Upper lobe of left lung (tissue), 6 donors: ENCODE measurements around the gene FOXL1. TPM values are rescaled to one million over a fixed set of nuclear protein-coding genes. Genes with fewer than 3 reads are reported as not detected.

Experiments
- ATAC-seq, 2 donors: fragments of 200-7000 bp; cut with Tn5 transposase; one replicate each; pipeline ENCODE4 v1.9.1; 2022; ENCODE audit warnings: mild to moderate bottlenecking in 2 of 2, moderate library complexity in 2 of 2; ENCODE audit not compliant: low FRiP score in 2 of 2
- DNase-seq, 2 donors: peaks; one replicate each; pipeline ENCODE4 v3.0.0-alpha.2; 2019 to 2020
- H3K27ac ChIP-seq, 4 donors: fragments of 200-600 bp; sonication (generic); one replicate each; pipeline ENCODE4 v1.5.1; 2016 to 2019
- H3K27me3 ChIP-seq, 4 donors: fragments of 200-600 bp; sonication (generic); one replicate each; pipeline ENCODE4 v1.5.1; 2017 to 2019
- H3K36me3 ChIP-seq, 4 donors: fragments of 200-600 bp; sonication (generic); one replicate each; pipeline ENCODE4 v1.5.1; 2016 to 2019
- H3K4me1 ChIP-seq, 4 donors: fragments of 200-600 bp; sonication (generic); one replicate each; pipeline ENCODE4 v1.5.1; 2018 to 2019
- H3K4me3 ChIP-seq, 4 donors: fragments of 200-600 bp; sonication (generic); one replicate each; pipeline ENCODE4 v1.5.1; 2017 to 2019; ENCODE audit warnings: mild to moderate bottlenecking in 2 of 4, moderate library complexity in 1 of 4
- H3K9me3 ChIP-seq, 4 donors: fragments of 200-600 bp; sonication (generic); one replicate each; pipeline ENCODE4 v1.5.1; 2018 to 2019
- CTCF ChIP-seq, 6 experiments: fragments of 450-650 bp in 4 of 6; fragments of 200-600 bp in 2 of 6; sonication (generic) in 2 of 6; IDR thresholded peaks; one replicate each; pipeline ENCODE4 v1.5.1; 2016 to 2019; ENCODE audit warnings: antibody characterized with exemption in 6 of 6
- EP300 ChIP-seq, 4 donors: sonication (generic); formaldehyde crosslinking; IDR thresholded peaks; one replicate each; pipeline ENCODE4 v1.5.1; 2017; ENCODE audit warnings: antibody characterized with exemption in 4 of 4, control low read depth in 2 of 4
- POLR2A ChIP-seq, 4 donors: fragments of 450-650 bp; IDR thresholded peaks; one replicate each; pipeline ENCODE4 v1.5.1; 2016 to 2017; ENCODE audit warnings: antibody characterized with exemption in 4 of 4, mild to moderate bottlenecking in 2 of 4
- POLR2AphosphoS5 ChIP-seq, 2 donors: sonication (generic); formaldehyde crosslinking; IDR thresholded peaks; one replicate each; pipeline ENCODE4 v1.5.1; 2017; ENCODE audit warnings: antibody characterized with exemption in 2 of 2
- WGBS, 2 donors: methylation state at CpG; one replicate each; pipeline ENCODE4 v1.1.5; 2017 to 2018; 5-methylcytosine and 5-hydroxymethylcytosine counted together
- total RNA-seq, 6 donors: library from RNA; depleted of rRNA in 4 of 6; stranded (reverse); fragments of >200 nt in 4 of 6; gene quantifications; one replicate each; pipeline versions ENCODE4 v1.1.0 to v1.2.1, GENCODE V29; 2016 to 2021
- donor health status: DM: no; HTN: no; CAD: no; lungs with moderate emphysema.
- donor health status: DM: no; HTN: yes; CAD: no; lungs with severe emphysema.

The FOXL1 gene
- total RNA-seq, 6 donors from 2014 or later: 0.22 to 2.2 (median 0.49) TPM; not detected in 1

GRCh38 chr16:86555704-86556075 lies 22.7 kb upstream of the FOXL1 start:
- H3K27ac ChIP-seq: peak overlapping the region; percentile 84 to 98 (median 92)
- DNase-seq: no peak
- no peaks in the 10 kb centered on the region for H3K9me3 ChIP-seq
- TF ChIP-seq CTCF (IDR thresholded peaks at IDR 0.05): no peak
- TF ChIP-seq POLR2AphosphoS5 (IDR thresholded peaks at IDR 0.05): no peak
- no peak for TF ChIP-seq POLR2A (IDR thresholded peaks at IDR 0.05)
- TF ChIP-seq EP300 (IDR thresholded peaks at IDR 0.05): no peak
- peaks cover 5 to 21% (median 13%) of the 10 kb centered on the region in 4 donors for H3K4me1 ChIP-seq
- peaks cover 0 to 16% (median 6%) of the 10 kb centered on the region in 4 donors for H3K36me3 ChIP-seq
- no peaks in the 10 kb centered on the region for H3K27me3 ChIP-seq
- H3K4me3 ChIP-seq: peak overlapping the region; percentile 56 to 96 (median 78)
- 23 to 34% methylated on average over 12 to 17 of the region's 17 CpGs for WGBS, 2 donors
- no peak for ATAC-seq

GRCh38 chr16:86556576-86556975 lies 21.8 kb upstream of the FOXL1 start:
- 62 to 69% methylated on average over 4 to 5 of the region's 5 CpGs for WGBS, 2 donors
- TF ChIP-seq EP300 (IDR thresholded peaks at IDR 0.05) (no peak), POLR2A (IDR thresholded peaks at IDR 0.05) (no peak), POLR2AphosphoS5 (IDR thresholded peaks at IDR 0.05) (no peak), CTCF (IDR thresholded peaks at IDR 0.05) (no peak)
- H3K27me3 ChIP-seq: no peaks in the 10 kb centered on the region

GRCh38 chr16:86557587-86557986 lies 20.8 kb upstream of the FOXL1 start:
- DNase-seq: no peak
- no peaks in the 10 kb centered on the region for H3K36me3 ChIP-seq
- no peaks in the 10 kb centered on the region for H3K9me3 ChIP-seq
- peaks cover 5 to 21% (median 13%) of the 10 kb centered on the region in 4 donors for H3K4me1 ChIP-seq
- no peak for TF ChIP-seq EP300 (IDR thresholded peaks at IDR 0.05)
- no peak for TF ChIP-seq CTCF (IDR thresholded peaks at IDR 0.05)
- TF ChIP-seq POLR2AphosphoS5 (IDR thresholded peaks at IDR 0.05): no peak
- no peak for TF ChIP-seq POLR2A (IDR thresholded peaks at IDR 0.05)
- no peak for ATAC-seq
- 75 to 83% methylated on average over 4 of the region's 4 CpGs for WGBS, 2 donors
- no peaks in the 10 kb centered on the region for H3K27me3 ChIP-seq
- no peak overlapping the region for H3K27ac ChIP-seq
- no peak overlapping the region for H3K4me3 ChIP-seq

More at GRCh38 chr16:86556576-86556975, 21.8 kb upstream of the FOXL1 start:
- no peak overlapping the region for H3K4me3 ChIP-seq
- peaks cover 0 to 7% (median 3%) of the 10 kb centered on the region in 4 donors for H3K36me3 ChIP-seq
- H3K9me3 ChIP-seq: no peaks in the 10 kb centered on the region
- H3K4me1 ChIP-seq: peaks cover 5 to 21% (median 13%) of the 10 kb centered on the region in 4 donors
- DNase-seq: no peak
- no peak overlapping the region for H3K27ac ChIP-seq
- ATAC-seq: no peak

- DNase-seq (peak in 1 of 2 donors; percentile 54), ATAC-seq (no peak)
- H3K27ac ChIP-seq: no peak overlapping the region
- 62 to 68% methylated on average over 28 of the region's 28 CpGs for WGBS, 2 donors
- H3K27me3 ChIP-seq: no peaks in the 10 kb centered on the region
- H3K4me1 ChIP-seq: peaks cover 5 to 21% (median 14%) of the 10 kb centered on the region in 4 donors
- H3K4me3 ChIP-seq: no peak overlapping the region
- no peaks in the 10 kb centered on the region for H3K36me3 ChIP-seq
- TF ChIP-seq CTCF (IDR thresholded peaks at IDR 0.05) (no peak), EP300 (IDR thresholded peaks at IDR 0.05) (no peak)
- no peaks in the 10 kb centered on the region for H3K9me3 ChIP-seq
Measured at GRCh38 chr16:86558355-86559193, 19.8 kb upstream of the FOXL1 start.
